22Rv1 (cell line): ENCODE results near the gene IDH2.
"Not testable (repeated sequence)": the region's sequence is repeated elsewhere in the genome, so short reads cannot be mapped to it uniquely, and the experiment has no call there.

Experiments used
- H3K27ac ChIP-seq: fragments of 450-650 bp; 2 replicates; pipeline ENCODE4 v1.5.1; 2017
- ZFX ChIP-seq: fragments of 450-650 bp; IDR thresholded peaks from 2 replicates; pipeline ENCODE4 v1.6.1; 2017; ENCODE audit warnings: antibody characterized with exemption, borderline replicate concordance
- TF ChIP-seq, protein P1 (sequence below): fragments of 450-650 bp; IDR thresholded peaks from 2 replicates; pipeline ENCODE4 v1.5.1; 2017; ENCODE audit warnings: mild to moderate bottlenecking

The IDH2 gene

DNA sequence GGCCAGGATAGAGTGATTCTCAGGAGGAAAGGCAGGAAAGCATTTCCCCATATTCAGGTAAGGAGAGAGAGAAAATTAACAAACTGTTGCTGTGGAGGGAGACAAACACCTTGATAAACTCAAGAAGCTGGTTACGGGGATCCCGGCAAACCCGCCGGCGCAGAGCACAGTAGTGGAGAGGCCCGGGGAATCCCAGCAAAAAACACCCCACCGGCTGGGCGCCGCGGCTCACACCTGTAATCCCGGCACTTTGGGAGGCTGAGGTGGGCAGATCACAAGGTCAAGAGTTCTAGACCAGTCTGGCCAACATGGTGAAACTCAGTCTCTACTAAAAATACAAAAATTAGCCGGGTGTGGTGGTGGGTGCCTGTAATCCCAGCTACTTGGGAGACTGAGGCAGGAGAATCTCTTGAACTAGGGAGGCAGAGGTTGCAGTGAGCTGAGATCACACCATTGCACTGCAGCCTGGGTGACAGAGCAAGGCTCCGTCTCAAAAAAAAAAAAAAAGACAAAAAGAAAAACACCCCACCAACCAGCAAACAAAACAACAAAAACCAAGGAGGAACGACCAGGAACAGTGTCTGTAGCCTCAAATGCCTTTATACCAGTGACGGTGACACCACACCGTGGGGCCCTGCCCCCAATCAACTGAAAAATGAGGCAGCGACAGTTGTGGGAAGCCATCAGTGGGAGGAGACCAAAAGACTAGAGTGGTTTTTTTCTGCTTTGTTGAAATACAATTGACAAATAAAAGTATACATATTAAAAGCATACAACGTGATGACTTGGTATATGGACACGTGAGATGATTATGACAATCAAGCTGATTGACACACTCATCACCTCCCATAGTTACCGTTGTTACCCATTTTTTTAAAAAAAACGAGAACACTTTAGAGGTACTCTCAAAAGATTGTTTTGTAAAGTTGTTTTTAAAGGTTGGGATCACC lies 40.2 kb upstream of the IDH2 start:
- H3K27ac ChIP-seq: no peak overlapping the region
- no peak for TF ChIP-seq ZFX
- TF ChIP-seq, protein P1, sequence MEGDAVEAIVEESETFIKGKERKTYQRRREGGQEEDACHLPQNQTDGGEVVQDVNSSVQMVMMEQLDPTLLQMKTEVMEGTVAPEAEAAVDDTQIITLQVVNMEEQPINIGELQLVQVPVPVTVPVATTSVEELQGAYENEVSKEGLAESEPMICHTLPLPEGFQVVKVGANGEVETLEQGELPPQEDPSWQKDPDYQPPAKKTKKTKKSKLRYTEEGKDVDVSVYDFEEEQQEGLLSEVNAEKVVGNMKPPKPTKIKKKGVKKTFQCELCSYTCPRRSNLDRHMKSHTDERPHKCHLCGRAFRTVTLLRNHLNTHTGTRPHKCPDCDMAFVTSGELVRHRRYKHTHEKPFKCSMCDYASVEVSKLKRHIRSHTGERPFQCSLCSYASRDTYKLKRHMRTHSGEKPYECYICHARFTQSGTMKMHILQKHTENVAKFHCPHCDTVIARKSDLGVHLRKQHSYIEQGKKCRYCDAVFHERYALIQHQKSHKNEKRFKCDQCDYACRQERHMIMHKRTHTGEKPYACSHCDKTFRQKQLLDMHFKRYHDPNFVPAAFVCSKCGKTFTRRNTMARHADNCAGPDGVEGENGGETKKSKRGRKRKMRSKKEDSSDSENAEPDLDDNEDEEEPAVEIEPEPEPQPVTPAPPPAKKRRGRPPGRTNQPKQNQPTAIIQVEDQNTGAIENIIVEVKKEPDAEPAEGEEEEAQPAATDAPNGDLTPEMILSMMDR: no peak

DNA sequence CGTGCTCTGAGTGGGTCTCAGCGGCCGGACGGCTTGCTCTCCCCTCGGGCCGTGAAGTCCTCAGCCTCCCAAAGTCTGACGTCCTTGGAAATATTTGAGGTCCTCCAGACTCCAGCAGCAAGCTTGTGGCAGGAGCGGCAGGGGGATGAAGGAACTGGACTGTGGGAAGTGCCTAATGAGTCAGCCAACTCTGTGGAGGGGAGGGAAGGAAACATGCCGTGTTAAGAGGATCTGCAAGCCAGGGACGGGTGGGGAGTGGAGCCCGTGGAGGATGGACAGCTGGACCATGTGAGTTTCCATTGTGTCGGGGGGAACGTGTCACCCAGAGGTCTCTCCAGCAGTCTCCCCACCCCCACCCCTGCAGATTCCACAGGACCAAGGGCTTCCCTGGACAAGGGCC lies 39.4 kb upstream of the IDH2 start:
- TF ChIP-seq, protein P1: no peak
- no peak for TF ChIP-seq ZFX
- no peak overlapping the region for H3K27ac ChIP-seq

DNA sequence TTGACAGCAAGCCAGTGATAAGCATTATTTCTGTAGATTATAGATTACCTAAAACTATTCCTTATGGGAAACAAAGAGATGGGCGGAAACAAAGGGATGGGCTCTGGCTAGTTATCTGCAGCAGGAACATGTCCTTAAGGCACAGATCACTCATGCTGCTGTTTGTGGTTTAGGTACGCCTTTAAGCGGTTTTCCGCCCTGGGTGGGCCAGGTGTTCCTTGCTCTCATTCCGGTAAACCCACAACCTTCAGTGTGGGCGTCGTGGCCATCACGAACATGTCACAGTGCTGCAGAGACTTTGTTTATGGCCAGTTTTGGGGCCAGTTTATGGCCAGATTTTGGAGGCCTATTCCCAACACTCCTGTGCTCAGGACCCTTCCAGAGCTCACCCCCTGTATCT lies 37.3 kb upstream of the IDH2 start:
- H3K27ac ChIP-seq: not testable (repeated sequence)

DNA sequence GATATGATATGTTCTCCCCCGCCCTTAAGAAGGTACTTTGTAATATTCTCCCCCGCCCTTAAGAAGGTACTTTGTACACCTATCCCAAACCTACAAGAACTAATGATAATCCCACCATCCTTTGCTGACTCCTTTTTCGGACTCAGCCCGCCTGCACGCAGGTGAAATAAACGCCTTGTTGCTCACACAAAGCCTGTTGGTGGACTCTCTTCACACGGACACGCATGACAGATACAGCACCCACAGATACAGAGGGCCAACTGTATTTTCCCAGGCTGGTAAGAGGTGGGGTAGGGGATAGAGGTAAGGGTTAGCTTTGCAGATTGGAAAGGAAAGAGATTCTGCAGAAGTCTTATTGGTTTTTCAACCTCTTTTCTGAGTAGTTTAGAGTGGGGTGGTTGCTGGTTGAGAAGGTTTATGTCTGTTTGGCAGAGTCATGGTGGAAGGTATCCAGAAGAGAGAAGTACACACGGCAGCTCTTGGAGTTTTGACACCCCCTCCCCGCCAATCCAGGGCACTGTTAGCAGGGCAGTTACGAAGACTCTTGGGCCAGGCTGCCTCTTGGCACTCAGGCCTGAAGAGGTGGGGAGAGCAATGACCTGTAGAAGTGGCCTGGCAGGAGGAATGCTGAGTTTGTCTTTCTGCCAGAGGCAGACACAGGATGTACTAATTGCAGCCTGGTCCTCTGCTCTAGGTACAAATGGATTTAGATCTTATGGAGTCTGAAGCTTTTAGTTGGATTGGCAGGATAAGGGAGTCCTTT lies 36.0 kb upstream of the IDH2 start:
- TF ChIP-seq, protein P1: no peak
- no peak for TF ChIP-seq ZFX
- H3K27ac ChIP-seq: no peak overlapping the region

DNA sequence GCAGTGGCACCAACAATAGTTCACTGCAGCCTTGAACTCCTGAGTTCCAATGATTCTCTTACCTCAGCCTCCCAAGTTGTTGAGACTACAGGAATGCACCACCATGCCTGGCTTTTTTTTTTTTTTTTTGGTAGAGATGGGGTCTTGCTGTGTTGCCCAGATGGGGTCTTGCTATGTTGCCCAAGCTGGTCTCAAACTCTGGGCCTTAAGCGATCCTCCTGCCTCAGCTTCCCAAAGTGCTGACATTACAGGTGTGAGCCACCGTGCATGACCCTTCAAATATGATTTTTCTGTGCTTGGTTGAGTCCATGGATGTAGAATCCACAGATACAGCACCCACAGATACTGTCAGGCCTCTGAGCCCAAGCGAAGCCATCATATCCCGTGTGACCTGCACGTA lies 30.2 kb upstream of the IDH2 start:
- TF ChIP-seq ZFX: no peak
- TF ChIP-seq, protein P1: no peak
- no peak overlapping the region for H3K27ac ChIP-seq

DNA sequence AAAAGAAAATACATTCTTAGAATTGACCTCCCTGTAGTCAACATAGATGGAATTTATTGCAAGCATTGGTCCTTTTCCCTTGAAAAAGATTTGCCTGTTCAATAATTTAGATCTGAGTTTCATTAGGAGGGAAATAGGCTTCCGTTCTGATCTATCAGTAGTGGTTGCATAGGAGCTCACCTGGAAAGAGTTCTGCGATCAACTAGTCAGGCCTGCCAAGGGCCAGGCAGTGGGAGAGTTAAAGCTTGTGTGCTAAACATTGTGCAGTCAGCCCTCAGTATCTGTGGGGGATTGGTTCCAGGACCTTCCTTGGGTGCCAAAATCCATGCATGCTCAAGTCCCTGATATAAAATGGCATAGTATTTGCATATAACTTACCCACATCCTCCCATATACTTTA lies 29.6 kb upstream of the IDH2 start:
- TF ChIP-seq, protein P1: no peak
- TF ChIP-seq ZFX: no peak
- no peak overlapping the region for H3K27ac ChIP-seq

DNA sequence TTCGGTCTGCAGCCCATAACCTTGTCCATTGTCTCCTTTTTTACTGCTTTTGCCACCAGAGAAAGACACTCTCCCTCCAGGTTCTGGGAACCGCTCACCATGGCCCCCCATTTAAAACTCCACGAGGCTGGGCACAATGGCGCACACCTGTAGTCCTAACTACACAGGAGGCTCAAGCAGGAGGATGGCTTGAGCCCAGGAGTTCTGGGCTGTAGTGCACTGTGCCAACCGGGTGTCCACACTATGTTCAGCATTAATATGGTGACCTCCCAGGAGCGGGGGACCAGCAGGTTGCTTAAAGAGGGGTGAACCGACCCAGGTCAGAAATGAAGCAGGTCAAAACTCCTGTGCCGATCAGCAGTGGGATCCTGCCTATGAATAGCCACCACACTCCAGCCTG lies 28.0 kb upstream of the IDH2 start:
- H3K27ac ChIP-seq: no peak overlapping the region
- TF ChIP-seq ZFX: no peak
- TF ChIP-seq, protein P1: no peak
